ENCODE measurements around the gene S100A16.

The S100A16 gene

GRCh38 chr1:153560771-153561465 lies 52.0 kb downstream of the S100A16 start:
- DNase-seq, result no peak

GRCh38 chr1:153560241-153560640 lies 52.7 kb downstream of the S100A16 start:
- no peak for DNase-seq

GRCh38 chr1:153557877-153558276 lies 55.1 kb downstream of the S100A16 start:
- DNase-seq, result no peak

Data from NCI-H1694 treated with DMSO at 0.1 percent for 48 hours (cell line).